GM12878 (cell line): ENCODE data around the gene CDK7. TPM values are rescaled to one million over a fixed set of nuclear protein-coding genes. Genes with fewer than 3 reads are reported as not detected.

Source experiments
- ATF2 ChIP-seq: IDR thresholded peaks from 2 replicates; pipeline ENCODE4 v1.6.1; 2012; ENCODE audit warnings: low read length, inconsistent platforms
- EGR1 ChIP-seq, 2 experiments: IDR thresholded peaks; 1 replicate in 1 of 2; 2 replicates in 1 of 2; pipeline ENCODE4 v1.6.1; 2011 to 2012; ENCODE audit warnings: low read depth in 2 of 2, low read length in 2 of 2, borderline replicate concordance in 1 of 2, mild to moderate bottlenecking in 1 of 2, moderate library complexity in 1 of 2
- FOS ChIP-seq: IDR thresholded peaks from 3 replicates; pipeline ENCODE4 v1.6.1; 2011; ENCODE audit warnings: borderline replicate concordance; ENCODE audit not compliant: insufficient read length; ENCODE audit errors: extremely low read depth
- MLLT1 ChIP-seq: fragments of 450-650 bp; IDR thresholded peaks from 2 replicates; pipeline ENCODE4 v1.6.1; 2016; ENCODE audit warnings: mild to moderate bottlenecking
- NBN ChIP-seq: fragments of 450-650 bp; IDR thresholded peaks from 2 replicates; pipeline ENCODE4 v1.6.1; 2016
- PAX8 ChIP-seq: fragments of 450-650 bp; IDR thresholded peaks from 2 replicates; pipeline ENCODE4 v1.6.1; 2017; ENCODE audit warnings: mild to moderate bottlenecking, moderate library complexity
- PML ChIP-seq: IDR thresholded peaks from 2 replicates; pipeline ENCODE4 v1.6.1; 2012; ENCODE audit warnings: low read length, inconsistent platforms
- POU2F2 ChIP-seq: IDR thresholded peaks from 3 replicates; pipeline ENCODE4 v1.6.1; 2011; ENCODE audit warnings: low read depth, mild to moderate bottlenecking, low read length, borderline replicate concordance
- RCOR1 ChIP-seq: conservative IDR thresholded peaks from 2 replicates; pipeline ENCODE4 v1.6.1; 2012; ENCODE audit warnings: low read depth, low read length, improper control_type of control experiment
- SIN3A ChIP-seq: IDR thresholded peaks from 2 replicates; pipeline ENCODE4 v1.6.1; 2012; ENCODE audit warnings: low read depth, low read length, improper control_type of control experiment
- SIX5 ChIP-seq: IDR thresholded peaks from 2 replicates; pipeline ENCODE4 v1.6.1; 2011; ENCODE audit warnings: mild to moderate bottlenecking, low read depth, low read length, moderate library complexity; ENCODE audit not compliant: severe bottlenecking
- SMARCA5 ChIP-seq: fragments of 450-650 bp; IDR thresholded peaks from 2 replicates; pipeline ENCODE4 v1.6.1; 2017; ENCODE audit warnings: mild to moderate bottlenecking
- SREBF2 ChIP-seq: IDR thresholded peaks from 2 replicates; pipeline ENCODE4 v1.6.1; 2012; ENCODE audit warnings: mild to moderate bottlenecking, low read length
- ZBTB40 ChIP-seq: fragments of 450-650 bp; IDR thresholded peaks from 2 replicates; pipeline ENCODE4 v1.6.1; 2016; ENCODE audit warnings: mild to moderate bottlenecking, moderate library complexity, borderline replicate concordance
- polyA plus RNA-seq, 11 experiments: library from polyadenylated mRNA; depleted of rRNA in 4 of 11; unstranded in 6 of 11; stranded (reverse) in 5 of 11; fragments of >200 nt; fragmentation: Nextera tagmentation in 4 of 11; fragmentation: Illumina TruSeq in 1 of 11; extraction: Ambion mirVana in 4 of 11; extraction: Trizol in 1 of 11; gene quantifications; 1 replicate in 1 of 11; 2 replicates in 10 of 11; pipeline versions ENCODE4 v1.2.1 to v1.2.3, GENCODE V29; 2011 to 2016; ENCODE audit warnings: inconsistent platforms in 2 of 11, missing spikeins in 2 of 11, low read depth in 1 of 11
- total RNA-seq, 4 experiments: library from RNA; depleted of rRNA in 3 of 4; stranded (reverse); fragments of >200 nt in 3 of 4; fragmentation: Illumina TruSeq in 1 of 4; extraction: Trizol in 1 of 4; gene quantifications; 2 replicates each; pipeline versions ENCODE4 v1.2.1 to v1.2.3, GENCODE V29; 2013 to 2021
- TF ChIP-seq, protein P1 (sequence below): IDR thresholded peaks from 2 replicates; pipeline ENCODE4 v1.6.1; 2011; ENCODE audit warnings: mild to moderate bottlenecking, low read depth, low read length, moderate library complexity; ENCODE audit not compliant: insufficient replicate concordance

Gene CDK7
- total and polyA plus RNA-seq, 10 of the 15 experiments (the other 5 are each of a cell fraction or from before 2014, with no cell fraction given): 26.0 to 93.9 (median 43.0) TPM

DNA sequence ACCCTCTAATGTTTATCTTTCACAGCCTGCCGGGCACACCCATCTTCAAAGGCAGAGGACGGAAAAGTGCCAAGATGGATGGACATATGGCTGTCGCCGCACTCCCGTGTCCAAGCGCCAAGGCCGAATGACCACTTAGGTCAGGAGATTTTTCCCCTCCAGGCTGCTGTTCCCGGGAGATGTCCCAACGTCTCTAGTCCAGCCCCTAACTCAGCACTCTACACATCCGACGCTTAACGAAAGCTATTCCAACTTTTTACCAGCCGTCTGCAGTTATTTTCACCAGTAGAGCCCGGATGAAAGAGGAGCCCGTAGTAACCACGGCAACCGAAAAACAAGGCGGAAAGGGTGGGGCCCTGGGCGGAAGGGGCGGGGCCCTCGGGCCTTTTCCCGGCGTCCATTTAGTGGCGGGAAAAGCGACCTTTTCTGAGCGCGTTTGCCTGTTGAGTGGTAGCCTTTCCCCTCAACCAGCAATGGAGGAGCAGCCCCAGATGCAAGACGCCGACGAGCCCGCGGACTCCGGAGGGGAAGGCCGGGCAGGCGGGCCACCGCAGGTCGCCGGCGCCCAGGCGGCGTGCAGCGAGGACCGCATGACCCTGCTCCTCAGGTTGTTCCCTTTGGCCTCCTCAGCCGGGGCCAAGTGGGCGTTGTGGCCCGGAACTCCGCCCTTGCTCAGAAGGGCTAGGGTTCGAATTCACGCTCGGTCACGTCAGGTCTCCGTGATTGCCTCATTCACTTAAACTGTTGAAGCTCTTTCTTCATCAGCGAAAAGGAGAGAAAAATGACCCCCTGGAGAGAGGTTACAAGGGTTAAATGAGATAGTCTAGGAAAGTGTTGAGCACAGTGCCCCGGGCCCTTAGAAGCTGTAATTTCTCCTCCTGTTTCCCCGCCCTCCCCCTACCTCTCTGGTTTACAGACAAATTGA lies 45.3 kb upstream of the CDK7 start, which contains the start of gene CENPH (continued):
- peak; percentile 68; the same call in 1 of the 2 replicates for TF ChIP-seq MLLT1
- TF ChIP-seq RCOR1: 0 out of 2 replicates have a peak, but pooled peaks have one; percentile 16
- peak; percentile 89 for TF ChIP-seq ZBTB40
- TF ChIP-seq SREBF2: no peak
- TF ChIP-seq NBN: 0 out of 2 replicates have a peak, but pooled peaks have one; percentile 13
- peak; percentile 33; the same call in 1 of the 3 replicates for TF ChIP-seq POU2F2
- peak in 1 of 2 experiments; percentile 42; a peak in 1 of 3 replicates for TF ChIP-seq EGR1 (IDR thresholded peaks at IDR 0.05; ENCODE audit: borderline replicate concordance in 1 of 2, low read depth in 2 of 2, low read length in 2 of 2)
- TF ChIP-seq, protein P1, sequence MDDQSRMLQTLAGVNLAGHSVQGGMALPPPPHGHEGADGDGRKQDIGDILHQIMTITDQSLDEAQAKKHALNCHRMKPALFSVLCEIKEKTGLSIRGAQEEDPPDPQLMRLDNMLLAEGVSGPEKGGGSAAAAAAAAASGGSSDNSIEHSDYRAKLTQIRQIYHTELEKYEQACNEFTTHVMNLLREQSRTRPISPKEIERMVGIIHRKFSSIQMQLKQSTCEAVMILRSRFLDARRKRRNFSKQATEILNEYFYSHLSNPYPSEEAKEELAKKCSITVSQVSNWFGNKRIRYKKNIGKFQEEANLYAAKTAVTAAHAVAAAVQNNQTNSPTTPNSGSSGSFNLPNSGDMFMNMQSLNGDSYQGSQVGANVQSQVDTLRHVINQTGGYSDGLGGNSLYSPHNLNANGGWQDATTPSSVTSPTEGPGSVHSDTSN: no peak
- TF ChIP-seq FOS: no peak
- TF ChIP-seq PML: peak; percentile 51; the same call in 1 of the 2 replicates
- no peak for TF ChIP-seq ATF2
- TF ChIP-seq SIN3A: peak; percentile 97
- TF ChIP-seq SIX5: no peak
- no peak; the same call in 1 of the 2 replicates for TF ChIP-seq SMARCA5
- TF ChIP-seq PAX8: no peak
